ENCODE data around the gene FOXK2. TPM values are rescaled to one million over a fixed set of nuclear protein-coding genes. Genes with fewer than 3 reads are reported as not detected.

Gene FOXK2
- total RNA-seq, 1 donor from 2014 or later, result 95.7 TPM

- peaks cover 19% of the 10 kb centered on the region for H3K4me1 Mint-ChIP-seq (ENCODE audit: low read depth, unreplicated experiment)
- H3K9me3 Mint-ChIP-seq (ENCODE audit: unreplicated experiment), result peaks cover 10% of the 10 kb centered on the region
- no peak overlapping the region for H3K4me3 Mint-ChIP-seq (ENCODE audit: unreplicated experiment)
- H3K27ac Mint-ChIP-seq (ENCODE audit: unreplicated experiment), result peak overlapping the region; percentile 56
- H3K36me3 Mint-ChIP-seq (ENCODE audit: unreplicated experiment), result no peaks in the 10 kb centered on the region
- H3K27me3 Mint-ChIP-seq (ENCODE audit: unreplicated experiment), result peaks cover 11% of the 10 kb centered on the region
- no peak for TF ChIP-seq CTCF (IDR thresholded peaks at IDR 0.05; ENCODE audit: partially characterized antibody, unreplicated experiment)
- peak; percentile 35 for DNase-seq
Observed at GRCh38 chr17:82587234-82588086, 67.9 kb downstream of the FOXK2 start.

- Mint-ChIP-seq H3K4me3 (ENCODE audit: unreplicated experiment) (no peak overlapping the region), H3K4me1 (ENCODE audit: low read depth, unreplicated experiment) (peaks cover 16% of the 10 kb centered on the region), H3K9me3 (ENCODE audit: unreplicated experiment) (peaks cover 12% of the 10 kb centered on the region), H3K27me3 (ENCODE audit: unreplicated experiment) (peaks cover 11% of the 10 kb centered on the region), H3K36me3 (ENCODE audit: unreplicated experiment) (no peaks in the 10 kb centered on the region), H3K27ac (ENCODE audit: unreplicated experiment) (no peak overlapping the region)
- no peak for TF ChIP-seq CTCF (IDR thresholded peaks at IDR 0.05; ENCODE audit: partially characterized antibody, unreplicated experiment)
- DNase-seq, result no peak
Observed at GRCh38 chr17:82588266-82589175, 69.0 kb downstream of the FOXK2 start.

- H3K27ac Mint-ChIP-seq (ENCODE audit: unreplicated experiment), result peak overlapping the region; percentile 66
- H3K4me1 Mint-ChIP-seq (ENCODE audit: low read depth, unreplicated experiment), result peaks cover 17% of the 10 kb centered on the region
- H3K36me3 Mint-ChIP-seq (ENCODE audit: unreplicated experiment), result no peaks in the 10 kb centered on the region
Observed at GRCh38 chr17:82589851-82590180, 70.3 kb downstream of the FOXK2 start.

GRCh38 chr17:82590216-82590615 is 70.7 kb downstream of the FOXK2 start:
- no peak for DNase-seq
- Mint-ChIP-seq H3K36me3 (ENCODE audit: unreplicated experiment) (no peaks in the 10 kb centered on the region), H3K9me3 (ENCODE audit: unreplicated experiment) (peaks cover 12% of the 10 kb centered on the region), H3K27me3 (ENCODE audit: unreplicated experiment) (peaks cover 11% of the 10 kb centered on the region), H3K4me3 (ENCODE audit: unreplicated experiment) (peak overlapping the region; percentile 38), H3K4me1 (ENCODE audit: low read depth, unreplicated experiment) (peaks cover 17% of the 10 kb centered on the region), H3K27ac (ENCODE audit: unreplicated experiment) (peak overlapping the region; percentile 81)
- TF ChIP-seq CTCF (IDR thresholded peaks at IDR 0.05; ENCODE audit: partially characterized antibody, unreplicated experiment), result no peak

More at GRCh38 chr17:82589851-82590180, 70.3 kb downstream of the FOXK2 start:
- DNase-seq, result no peak
- TF ChIP-seq CTCF (IDR thresholded peaks at IDR 0.05; ENCODE audit: partially characterized antibody, unreplicated experiment), result no peak
- Mint-ChIP-seq H3K4me3 (ENCODE audit: unreplicated experiment) (no peak overlapping the region), H3K27me3 (ENCODE audit: unreplicated experiment) (peaks cover 12% of the 10 kb centered on the region), H3K9me3 (ENCODE audit: unreplicated experiment) (peaks cover 11% of the 10 kb centered on the region)
